ENCODE results near the gene SLC22A6.

- no peak for TF ChIP-seq ZNF253 (CRISPR knock-in tag; IDR thresholded peaks at IDR 0.05; ENCODE audit: borderline replicate concordance)
- no peak for TF ChIP-seq ZNF850 (CRISPR knock-in tag; conservative IDR thresholded peaks at IDR 0.05)
Observed at GRCh38 chr11:62934496-62934785, 50.3 kb downstream of the SLC22A6 start.

Data from HepG2 (cell line).